Epidermal melanocyte (primary cell): Measurements from ENCODE around the gene ADGRG1.

Source experiments
- DNase-seq: peaks from one replicate; pipeline ENCODE4 v3.0.0; 2011; ENCODE audit warnings: low spot score; ENCODE audit not compliant: insufficient read length

The ADGRG1 gene

DNA sequence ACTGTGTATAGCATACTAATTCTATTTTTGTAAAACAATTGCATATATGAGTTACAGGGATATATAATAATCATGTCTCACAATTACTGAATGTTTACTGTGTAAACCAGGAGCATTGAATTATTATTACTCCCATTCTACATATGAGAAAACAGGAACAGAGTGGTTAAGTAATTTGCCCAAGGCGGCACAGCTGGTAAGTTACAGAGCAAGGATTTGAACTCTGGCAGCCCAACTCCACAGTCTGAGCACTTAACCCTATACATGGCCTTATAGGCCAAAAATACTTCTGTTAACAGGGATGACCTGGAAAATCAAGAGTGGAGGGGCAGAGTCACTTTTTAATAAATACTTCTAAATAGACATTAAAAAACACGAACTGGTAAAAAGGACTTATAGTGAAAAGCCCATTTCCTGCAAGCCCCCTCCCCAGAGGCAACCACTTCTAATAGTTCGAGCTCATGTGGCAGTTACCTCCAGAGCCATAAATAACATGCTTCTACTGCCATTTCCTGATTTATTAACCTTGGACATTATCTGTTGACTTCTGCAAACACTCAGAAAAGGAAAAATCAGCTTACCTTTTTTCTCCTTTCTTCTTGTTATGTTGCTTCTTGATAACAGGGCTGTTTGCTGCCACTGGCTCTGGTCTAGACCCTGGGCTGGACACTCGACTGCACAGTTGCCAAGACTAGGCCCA lies 22.1 kb upstream of the ADGRG1 start:
- DNase-seq = no peak

DNA sequence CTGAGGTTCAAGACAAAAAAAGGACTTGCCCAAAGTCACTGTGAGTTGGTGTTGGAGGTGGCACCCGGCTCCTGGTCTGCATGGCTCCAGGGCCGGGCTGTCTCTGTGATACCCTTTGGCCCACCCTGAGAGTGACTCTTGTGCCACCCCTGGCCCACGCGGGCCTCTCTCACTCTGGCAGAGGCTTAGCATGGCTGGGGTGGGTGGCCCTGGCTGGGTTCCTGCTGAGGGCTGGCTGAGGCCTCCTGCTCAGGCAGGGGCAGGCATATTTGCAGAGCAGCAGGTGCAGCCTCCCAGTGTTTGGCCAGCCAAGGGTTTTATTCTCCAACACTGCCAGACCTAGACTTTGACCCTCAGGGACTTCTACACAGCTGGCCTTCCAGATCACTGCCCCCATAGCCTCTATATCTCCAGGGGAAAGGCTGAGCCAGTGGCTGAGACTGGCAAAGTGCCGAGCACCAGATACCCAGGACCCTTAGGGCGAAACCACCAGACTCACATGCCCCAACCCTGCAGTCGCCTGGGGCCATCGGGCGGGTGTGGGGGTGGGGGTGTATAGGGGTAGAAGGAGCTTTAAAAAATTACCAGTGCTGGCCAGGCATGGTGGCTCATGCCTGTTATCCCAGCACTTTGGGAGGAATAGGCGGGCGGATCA lies 21.5 kb upstream of the ADGRG1 start:
- no peak for DNase-seq

DNA sequence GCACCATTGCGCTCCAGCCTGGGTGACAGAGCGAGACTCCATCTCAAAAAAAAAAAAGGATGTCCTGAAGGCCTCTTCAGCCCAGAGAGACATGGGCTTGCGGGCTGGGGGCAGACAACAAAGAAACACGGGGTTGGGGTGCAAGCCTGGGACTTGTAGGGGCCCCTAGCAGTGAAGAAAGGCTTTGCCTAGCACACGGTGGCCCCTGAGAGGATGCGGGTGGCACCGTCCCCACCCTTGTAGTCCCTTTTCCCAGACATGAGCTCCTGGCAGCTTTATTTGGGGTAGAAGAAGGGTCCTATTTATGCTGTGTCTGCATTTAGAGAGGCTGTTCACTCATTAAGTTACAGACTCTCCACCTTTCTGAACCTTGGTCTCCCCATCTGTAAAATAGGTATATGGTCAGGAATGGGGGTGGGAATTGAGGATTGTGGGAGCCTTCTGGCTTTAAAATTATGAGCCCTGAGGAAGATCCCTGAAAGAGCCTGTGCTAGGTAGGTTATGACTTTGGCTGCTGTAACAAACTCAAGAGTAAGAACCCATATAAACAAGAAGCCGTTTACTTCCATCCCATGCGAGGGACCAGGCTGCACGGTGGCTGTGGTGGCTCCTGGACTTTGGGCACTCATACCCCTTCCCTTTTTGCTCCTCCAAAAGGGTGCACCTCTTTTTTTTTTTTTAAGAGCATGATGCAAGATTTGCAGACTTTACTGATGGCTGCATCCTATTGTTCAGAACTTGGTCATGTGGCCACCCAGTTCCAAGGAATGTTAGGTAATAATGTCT lies 20.6 kb upstream of the ADGRG1 start:
- no peak for DNase-seq

DNA sequence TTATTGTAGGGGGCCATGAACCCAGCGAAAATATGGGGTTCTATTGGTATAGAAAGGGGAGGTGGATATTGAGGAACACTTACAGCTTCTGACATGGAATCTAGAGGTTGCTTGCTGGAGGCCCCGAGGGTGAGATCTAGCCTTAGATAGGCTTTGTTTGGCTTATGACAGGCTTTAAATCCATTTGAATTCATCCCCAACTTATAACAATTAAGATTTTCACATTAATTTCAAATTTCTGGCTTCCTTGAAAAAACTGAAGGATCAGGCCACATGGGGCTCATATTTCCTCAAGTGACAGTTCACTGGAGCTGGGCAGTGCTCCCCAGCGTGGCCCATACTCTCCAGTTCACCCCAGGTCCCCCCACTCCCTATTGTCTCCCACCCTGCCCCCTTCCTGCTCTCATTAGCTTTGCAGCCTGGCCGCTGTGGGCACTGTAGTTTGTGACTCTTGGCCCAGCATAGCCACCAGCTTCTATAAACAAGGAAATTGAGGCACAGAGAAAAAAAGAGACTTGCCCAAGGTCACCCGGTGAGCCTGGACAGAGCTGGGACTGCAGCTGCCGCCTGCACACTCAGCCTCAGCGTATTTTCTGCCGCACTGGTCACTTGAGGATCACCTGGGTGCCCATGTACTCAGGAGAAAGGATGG lies 19.8 kb upstream of the ADGRG1 start:
- DNase-seq = no peak

DNA sequence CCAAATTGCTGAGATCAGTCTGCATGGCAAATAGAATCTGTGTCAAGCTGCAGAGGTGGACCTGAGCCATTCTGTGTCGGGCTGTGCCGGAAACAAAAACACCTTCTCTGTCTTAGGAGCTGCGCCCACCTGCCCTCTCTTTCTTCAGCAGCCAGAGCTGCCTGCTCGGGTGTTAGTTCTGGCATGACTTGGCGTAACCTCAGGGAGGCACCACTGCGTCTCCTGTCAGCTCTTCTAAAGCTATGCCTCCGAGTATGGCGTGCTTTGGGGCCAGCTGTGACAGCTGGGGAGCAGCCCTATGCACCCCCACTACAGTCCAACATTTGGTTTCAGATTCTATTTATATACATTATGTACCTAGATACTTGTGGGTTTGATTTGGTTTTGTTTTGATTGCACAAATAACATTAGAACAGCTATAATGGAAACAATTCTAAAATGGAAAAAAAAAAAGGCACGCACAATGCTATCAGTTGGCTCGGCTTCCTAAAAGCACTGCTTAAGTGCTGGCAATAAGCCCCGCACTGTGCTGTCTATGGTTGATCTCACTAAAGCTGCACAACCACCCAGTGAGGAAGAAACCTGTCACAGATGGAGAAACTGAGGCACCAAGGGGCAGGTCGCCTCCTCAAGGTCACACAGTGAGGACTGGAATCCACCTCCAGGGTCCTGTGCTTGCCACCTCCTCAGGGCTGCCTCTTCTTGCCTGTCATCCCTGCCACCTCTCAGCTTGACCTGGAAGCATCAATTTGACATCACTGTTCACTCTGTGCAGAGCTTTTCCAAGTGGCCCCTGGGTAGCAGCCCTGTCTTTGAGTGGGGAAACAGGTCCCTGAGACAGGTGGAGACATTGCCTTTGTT lies 18.7 kb upstream of the ADGRG1 start:
- DNase-seq = no peak

DNA sequence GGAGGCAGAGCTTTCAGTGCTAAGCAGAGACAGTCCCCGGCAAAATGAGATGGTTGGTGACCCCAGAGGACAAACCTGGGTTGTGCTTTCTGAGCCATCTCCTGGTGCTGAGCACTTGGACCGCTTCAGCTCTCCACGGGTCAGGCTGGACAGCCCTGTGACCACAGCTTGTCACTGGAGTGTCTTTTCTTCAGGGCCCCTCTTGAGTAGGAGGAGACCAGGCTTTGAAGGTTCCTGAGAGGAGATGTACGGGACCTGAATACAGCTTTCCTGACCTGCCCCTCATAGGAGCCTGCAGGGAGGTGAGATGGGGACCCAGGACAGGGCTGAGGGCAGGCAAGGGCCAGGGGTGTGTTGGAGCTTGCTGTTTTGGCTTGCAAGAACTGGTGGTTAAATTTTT lies 17.8 kb upstream of the ADGRG1 start:
- no peak for DNase-seq

DNA sequence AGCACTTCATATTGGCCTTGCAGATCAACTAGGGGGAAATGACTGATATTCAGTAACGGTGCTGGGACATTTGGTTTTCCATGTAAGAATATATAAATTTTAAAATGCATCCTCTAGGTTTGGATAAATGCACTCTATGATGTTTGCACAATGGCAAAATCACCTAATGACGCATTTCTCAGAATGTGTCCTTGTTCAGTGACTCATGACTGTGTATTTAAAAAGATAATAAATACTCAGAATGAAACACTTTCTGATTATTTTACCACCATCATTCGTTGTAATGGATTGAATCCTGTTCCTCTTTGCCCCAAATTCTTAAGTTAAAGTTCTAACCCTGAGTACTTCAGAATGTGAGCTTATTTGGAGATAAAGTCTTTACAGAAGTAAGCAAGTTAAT lies 17.2 kb upstream of the ADGRG1 start:
- DNase-seq = no peak

DNA sequence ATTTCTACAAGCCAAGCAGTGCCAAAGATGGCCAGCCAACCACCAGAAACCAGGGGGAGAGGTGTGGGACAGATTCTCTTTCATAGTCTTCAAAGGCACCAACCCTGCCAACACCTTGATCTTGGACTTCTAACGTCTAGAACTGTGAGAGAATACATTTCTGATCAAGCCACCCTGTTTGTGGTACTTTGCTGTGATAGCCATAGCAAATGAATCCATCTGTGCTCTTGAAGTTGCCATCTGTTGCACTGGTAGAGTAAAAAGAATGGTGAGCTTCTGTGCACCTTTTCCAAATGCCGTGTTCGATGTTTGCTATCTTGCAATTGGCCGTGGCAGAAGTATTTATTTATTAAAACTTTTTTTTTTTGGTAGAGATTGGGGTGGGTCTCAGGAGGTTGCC lies 16.7 kb upstream of the ADGRG1 start:
- DNase-seq = no peak

DNA sequence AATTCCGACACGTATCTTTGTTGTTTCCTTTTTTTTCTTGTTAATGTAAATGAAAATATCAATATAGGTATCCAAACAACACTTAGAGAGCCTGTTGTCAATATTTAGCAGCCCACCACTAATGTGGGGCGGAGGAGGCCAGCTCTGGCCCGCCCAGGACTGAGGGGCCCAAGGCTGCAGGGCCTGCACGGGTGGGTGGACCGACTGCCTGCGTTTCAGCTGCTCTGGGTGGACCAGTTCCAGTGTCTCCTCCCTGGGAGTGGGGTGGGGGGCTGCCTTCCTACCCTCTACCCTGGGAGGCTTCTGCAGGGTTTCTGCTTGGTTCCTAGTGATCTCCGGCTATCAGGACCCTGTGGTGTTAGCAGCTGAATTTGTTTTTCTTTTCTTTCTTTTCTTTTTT lies 15.9 kb upstream of the ADGRG1 start:
- DNase-seq = no peak

DNA sequence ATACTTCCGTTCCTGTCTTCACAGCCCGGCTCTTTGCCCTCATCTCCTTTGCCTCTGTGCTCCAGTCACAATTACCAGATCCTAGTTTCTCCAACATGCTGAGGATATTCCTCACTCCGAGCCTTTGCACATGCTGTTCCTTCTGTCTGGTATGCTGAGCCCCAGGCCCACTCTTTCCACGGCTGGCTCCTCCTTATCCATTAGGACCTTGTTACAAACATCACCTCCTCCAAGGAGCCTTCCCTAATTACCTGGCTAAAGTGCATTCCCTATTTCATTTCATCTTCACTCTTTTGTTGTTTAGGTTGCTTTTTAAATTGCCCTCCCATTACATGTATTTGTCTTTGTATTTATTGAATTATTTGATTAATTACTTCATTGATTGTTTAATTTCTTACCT lies 14.9 kb upstream of the ADGRG1 start:
- DNase-seq = no peak

DNA sequence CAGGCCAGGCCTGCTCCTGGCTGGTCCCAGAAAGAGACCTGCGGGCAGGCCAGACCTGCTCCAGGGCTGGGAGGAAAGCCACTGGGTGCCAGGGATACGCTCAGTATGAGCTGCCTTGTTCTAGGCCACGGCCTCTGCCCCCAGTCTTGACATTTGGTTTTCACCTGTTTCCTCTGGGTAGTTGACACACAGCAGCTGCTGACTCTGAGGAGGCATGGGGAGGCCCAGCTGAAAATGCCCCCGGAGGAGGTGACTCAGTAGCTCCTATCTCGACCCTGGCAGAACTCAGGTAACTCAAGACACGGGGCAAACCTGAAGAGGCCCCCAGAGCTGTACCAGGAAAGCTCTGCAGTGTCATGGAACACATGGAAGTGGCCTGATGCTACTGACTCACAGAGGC lies 13.9 kb upstream of the ADGRG1 start:
- DNase-seq = no peak

DNA sequence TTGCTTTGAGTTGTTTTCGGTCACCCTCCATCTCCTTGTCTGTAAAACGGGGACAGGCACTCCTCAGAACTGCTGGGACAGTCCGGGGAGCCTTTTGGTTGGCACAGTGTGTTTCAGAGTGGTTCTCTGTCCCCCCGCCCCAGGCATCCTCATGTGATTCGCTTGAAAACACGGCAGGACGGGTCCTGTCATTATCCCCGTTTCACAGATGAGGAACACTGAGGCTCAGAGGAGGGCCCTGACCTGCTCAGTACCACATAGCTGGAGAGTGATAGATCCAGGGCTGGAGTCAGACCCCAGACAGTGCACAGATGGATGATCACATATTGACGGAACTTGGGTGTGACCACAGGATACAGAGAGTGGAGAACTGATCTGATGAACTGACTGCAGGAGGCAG lies 13.5 kb upstream of the ADGRG1 start:
- no peak for DNase-seq

DNA sequence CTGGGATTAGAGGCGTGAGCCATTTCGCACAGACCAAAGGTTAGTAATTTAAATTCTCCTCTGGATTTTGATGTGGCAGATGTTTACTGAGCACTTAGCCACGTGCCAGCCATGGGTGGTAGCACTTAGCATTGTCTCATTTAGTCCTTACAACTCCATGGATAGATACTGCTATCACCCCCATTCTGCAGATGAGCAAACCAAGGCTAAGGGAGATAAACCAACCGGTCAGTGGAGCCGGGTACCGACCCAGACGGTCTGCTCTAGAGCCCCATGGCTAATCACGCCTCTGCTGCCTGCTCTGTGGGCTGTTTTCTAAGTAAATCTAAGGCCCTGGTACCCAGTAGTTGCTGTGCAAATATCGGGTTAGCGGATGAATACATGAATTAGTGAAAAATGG lies 12.6 kb upstream of the ADGRG1 start:
- DNase-seq = no peak

DNA sequence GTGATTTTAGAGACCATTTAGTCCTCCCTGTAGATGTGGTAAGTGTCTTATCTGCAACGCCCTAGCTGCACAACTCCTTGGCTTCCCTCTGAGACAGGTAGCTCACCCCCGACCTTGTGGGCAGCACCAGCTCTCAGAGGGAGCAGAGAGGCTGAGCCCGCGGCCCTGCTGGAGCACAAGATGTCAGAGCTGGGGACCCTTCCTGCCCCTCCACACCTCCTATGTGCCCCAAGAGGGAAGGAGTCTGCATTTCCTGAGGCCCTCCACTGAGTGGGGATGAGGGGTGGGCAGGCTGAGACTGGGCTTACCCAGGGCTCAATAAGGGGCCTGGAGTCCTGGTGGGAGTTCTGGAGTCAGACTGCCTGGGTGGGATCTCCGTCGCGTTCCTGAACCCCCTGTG lies 12.2 kb upstream of the ADGRG1 start:
- DNase-seq = no peak

DNA sequence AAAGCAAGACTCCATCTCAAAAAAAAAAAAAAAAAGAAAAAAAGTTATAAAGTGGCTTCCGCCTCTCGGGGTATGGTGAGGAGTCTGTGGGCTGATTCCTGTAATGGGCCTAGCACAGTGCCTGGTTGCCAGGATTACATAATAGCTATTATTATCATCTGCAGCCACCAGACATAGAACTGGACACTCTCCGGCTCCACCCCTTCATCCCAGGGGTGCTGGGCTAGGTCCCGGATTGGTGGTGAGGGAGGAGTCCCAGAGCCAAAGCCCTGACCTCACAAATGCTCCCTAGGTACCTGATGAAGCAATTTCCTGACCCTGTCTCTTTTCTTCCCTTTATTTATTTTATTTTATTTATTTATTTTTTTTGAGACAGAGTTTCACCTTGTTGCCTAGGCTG lies 11.6 kb upstream of the ADGRG1 start:
- no peak for DNase-seq

DNA sequence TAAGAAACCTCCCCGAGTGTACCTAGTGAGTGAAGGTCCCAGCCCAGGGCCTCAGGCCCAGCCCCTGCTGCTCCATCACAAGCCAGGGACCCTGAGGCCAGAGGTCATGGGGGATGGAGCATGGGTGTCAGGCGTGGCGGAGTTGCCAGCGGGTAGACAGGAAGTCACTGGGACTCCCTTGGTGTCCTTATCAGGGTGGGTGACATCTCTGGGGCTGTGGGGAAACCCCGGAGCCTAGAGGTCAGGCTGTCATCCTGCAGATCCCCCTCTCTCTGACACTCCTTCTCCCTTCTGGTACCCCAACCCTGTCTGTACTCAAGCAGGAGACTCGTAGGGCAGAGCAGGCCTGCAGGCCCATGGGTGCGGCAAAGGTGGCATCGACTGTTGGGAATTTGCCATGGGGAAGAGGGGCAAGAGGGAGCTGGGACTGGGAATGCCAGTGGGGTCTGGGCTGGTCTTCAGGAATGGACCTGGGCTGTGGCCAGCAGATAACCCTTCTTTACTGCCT lies 10.8 kb upstream of the ADGRG1 start:
- DNase-seq = no peak

DNA sequence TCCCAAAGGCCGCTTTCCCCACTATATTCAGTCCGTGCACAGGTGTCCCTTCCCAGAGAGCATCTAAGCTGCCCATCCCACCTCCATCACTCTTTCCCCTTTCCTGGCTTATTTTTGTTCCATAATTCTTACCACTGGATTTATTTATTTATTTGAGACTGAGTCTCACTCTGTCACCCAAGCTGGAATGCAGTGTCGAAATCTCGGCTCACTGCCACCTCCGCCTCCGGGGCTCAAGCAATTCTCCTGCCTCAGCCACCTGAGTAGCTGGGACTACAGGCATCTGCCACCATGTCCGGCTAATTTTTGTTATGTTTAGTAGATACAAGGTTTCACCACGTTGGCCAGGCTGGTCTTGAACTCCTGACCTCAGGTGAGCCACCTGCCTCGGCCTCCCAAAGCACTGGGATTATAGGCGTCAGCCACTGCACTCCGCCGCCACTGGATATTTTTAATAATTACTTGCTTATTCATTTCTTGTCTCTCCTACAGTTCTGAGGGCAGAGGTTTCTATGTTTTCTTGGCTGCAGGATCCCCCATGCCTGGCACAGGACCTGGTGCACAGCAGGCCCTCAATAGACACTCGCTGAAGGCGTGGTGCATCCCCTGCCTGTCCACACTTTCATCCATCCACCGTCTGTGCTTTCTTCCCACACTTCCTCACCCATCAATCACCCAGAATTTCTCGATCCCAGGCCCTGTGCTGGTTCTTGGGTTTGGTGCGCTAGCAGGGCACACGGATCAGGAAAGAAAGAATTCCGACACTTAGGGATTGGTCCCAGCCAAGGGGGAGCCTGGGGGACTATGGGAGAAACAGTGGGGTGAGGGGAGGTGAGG lies 9.9 kb upstream of the ADGRG1 start:
- DNase-seq = no peak

DNA sequence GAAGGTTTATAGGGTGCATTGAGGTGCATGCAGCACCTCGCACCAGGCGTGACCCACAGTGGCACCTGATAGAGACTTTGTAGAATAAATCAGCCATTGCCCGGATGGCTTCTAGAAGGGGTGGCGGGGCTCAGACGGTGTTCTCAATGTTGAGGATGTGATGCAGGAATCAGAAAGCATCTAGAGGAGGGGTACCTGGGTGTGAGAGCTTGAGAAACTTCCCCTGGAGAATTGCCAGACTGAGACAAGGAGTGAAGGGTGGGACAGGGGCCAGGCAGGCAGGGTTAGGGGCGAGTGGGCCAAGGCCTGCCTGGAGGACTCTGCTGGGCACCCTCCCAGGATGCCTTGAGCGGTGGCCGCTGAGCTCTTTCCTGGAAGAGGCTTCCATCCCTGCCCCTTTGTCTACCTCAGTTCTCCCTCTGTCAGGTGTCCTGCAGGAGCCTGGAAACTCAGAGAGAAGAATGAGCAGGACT lies 9.3 kb upstream of the ADGRG1 start:
- DNase-seq = peak; percentile 1

DNA sequence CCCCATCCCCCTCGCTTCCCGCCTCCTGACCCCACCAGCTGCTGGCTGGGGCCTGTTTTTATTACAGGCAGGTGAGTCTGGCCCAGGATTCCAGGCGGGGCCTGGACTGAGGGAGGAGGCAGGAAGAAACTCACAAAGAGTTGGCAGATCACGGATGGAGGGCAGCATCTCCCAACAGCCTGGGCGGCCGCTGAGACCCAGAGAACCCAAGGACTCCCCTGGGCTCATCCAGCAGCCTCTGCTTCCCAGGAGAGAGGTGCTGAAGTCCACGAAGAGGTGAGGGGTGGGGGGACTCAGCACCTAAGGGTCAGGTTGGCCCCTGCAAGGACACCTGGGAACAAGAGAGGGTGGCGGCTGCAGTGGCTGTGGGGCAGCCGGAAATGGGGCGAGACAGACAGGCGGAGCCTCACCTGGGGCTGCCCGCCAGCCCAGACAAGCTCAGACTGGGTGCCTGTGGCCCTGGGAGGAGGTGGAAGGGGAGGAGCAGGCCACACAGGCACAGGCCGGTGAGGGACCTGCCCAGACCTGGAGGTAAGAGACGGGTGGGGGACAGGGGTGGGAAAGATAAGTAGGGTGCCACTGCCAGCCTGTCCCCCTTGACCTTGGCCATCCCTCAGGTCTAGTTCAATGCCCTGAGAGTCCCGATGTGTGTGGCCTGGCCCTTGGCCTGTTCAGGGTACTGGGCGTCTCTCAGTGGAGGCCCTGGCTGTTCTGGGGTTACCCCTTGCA lies 8.7 kb upstream of the ADGRG1 start:
- no peak for DNase-seq
